HepG2 (cell line): Measurements from ENCODE around the gene MICALL2. TPM values are rescaled to one million over a fixed set of nuclear protein-coding genes. Genes with fewer than 3 reads are reported as not detected.
A peak's percentile ranks its signal among the peaks of the same experiment; 100 is the strongest.

Source experiments
- BHLHE40 ChIP-seq: IDR thresholded peaks from 2 replicates; pipeline ENCODE4 v1.6.1; 2011; ENCODE audit warnings: low read length, improper control_type of control experiment
- CCDC6 ChIP-seq: sonication (generic); formaldehyde crosslinking; IDR thresholded peaks from 2 replicates; pipeline ENCODE4 v1.8.1; 2022; ENCODE audit warnings: mild to moderate bottlenecking, missing genetic modification reagents, moderate library complexity
- DBP ChIP-seq: sonication (generic); formaldehyde crosslinking; IDR thresholded peaks from 2 replicates; pipeline ENCODE4 v1.4.0; 2020; ENCODE audit warnings: missing genetic modification reagents; ENCODE audit errors: not compliant biosample characterization
- FLYWCH1 ChIP-seq: sonication (generic); formaldehyde crosslinking; IDR thresholded peaks from 2 replicates; pipeline ENCODE4 v1.8.1; 2023; ENCODE audit warnings: mild to moderate bottlenecking, missing genetic modification reagents
- GPN1 ChIP-seq: sonication (generic); formaldehyde crosslinking; IDR thresholded peaks from 2 replicates; pipeline ENCODE4 v1.5.1; 2020; ENCODE audit warnings: missing genetic modification reagents, borderline replicate concordance
- KDM5B ChIP-seq: sonication (generic); formaldehyde crosslinking; IDR thresholded peaks from 2 replicates; pipeline ENCODE4 v1.4.0; 2020; ENCODE audit warnings: missing genetic modification reagents, mild to moderate bottlenecking, borderline replicate concordance
- MED8 ChIP-seq: sonication (generic); formaldehyde crosslinking; IDR thresholded peaks from 2 replicates; pipeline ENCODE4 v1.8.1; 2023; ENCODE audit warnings: mild to moderate bottlenecking, missing genetic modification reagents; ENCODE audit not compliant: insufficient replicate concordance
- NKX3-1 ChIP-seq: sonication (generic); formaldehyde crosslinking; IDR thresholded peaks from 2 replicates; pipeline ENCODE4 v1.5.0; 2020; ENCODE audit warnings: missing genetic modification reagents
- PAX8 ChIP-seq: sonication (generic); formaldehyde crosslinking; IDR thresholded peaks from 2 replicates; pipeline ENCODE4 v1.8.0; 2022; ENCODE audit warnings: mild to moderate bottlenecking, missing genetic modification reagents, borderline replicate concordance
- POLR2AphosphoS5 ChIP-seq: IDR thresholded peaks from 2 replicates; pipeline ENCODE4 v1.6.1; 2012; ENCODE audit warnings: low read depth, low read length
- RORA ChIP-seq: sonication (generic); formaldehyde crosslinking; IDR thresholded peaks from 2 replicates; pipeline ENCODE4 v1.5.0; 2020; ENCODE audit warnings: mild to moderate bottlenecking, missing genetic modification reagents, moderate library complexity
- SALL1 ChIP-seq: sonication (generic); formaldehyde crosslinking; IDR thresholded peaks from 2 replicates; pipeline ENCODE4 v1.8.0; 2022; ENCODE audit warnings: mild to moderate bottlenecking, missing genetic modification reagents
- TEAD3 ChIP-seq: optimal IDR thresholded peaks from 2 replicates; pipeline ENCODE3; 2016; ENCODE audit warnings: borderline replicate concordance
- TERF1 ChIP-seq: sonication (generic); formaldehyde crosslinking; IDR thresholded peaks from 2 replicates; pipeline ENCODE4 v1.8.0; 2022; ENCODE audit warnings: mild to moderate bottlenecking, missing genetic modification reagents, moderate library complexity
- ZFP90 ChIP-seq: sonication (generic); formaldehyde crosslinking; IDR thresholded peaks from 2 replicates; pipeline ENCODE4 v1.8.0; 2022; ENCODE audit warnings: missing genetic modification reagents, mild to moderate bottlenecking, inconsistent platforms, borderline replicate concordance
- ZKSCAN8 ChIP-seq: IDR thresholded peaks from 2 replicates; pipeline ENCODE4 v1.6.1; 2016; ENCODE audit warnings: borderline replicate concordance, missing genetic modification reagents, missing compliant biosample characterization
- ZNF337 ChIP-seq: sonication (generic); formaldehyde crosslinking; IDR thresholded peaks from 2 replicates; pipeline ENCODE4 v1.5.1; 2020; ENCODE audit warnings: missing genetic modification reagents, low read depth, mild to moderate bottlenecking, borderline replicate concordance
- ZNF510 ChIP-seq: sonication (generic); formaldehyde crosslinking; IDR thresholded peaks from 2 replicates; pipeline ENCODE4 v1.4.0; 2020; ENCODE audit warnings: low read depth, mild to moderate bottlenecking, missing genetic modification reagents
- ZNF563 ChIP-seq: sonication (generic); formaldehyde crosslinking; IDR thresholded peaks from 2 replicates; pipeline ENCODE4 v1.8.0; 2022; ENCODE audit warnings: mild to moderate bottlenecking, moderate library complexity, missing genetic modification reagents
- ZNF740 ChIP-seq: sonication (generic); formaldehyde crosslinking; IDR thresholded peaks from 2 replicates; pipeline ENCODE4 v1.4.0; 2020; ENCODE audit warnings: missing genetic modification reagents
- ZNF792 ChIP-seq: IDR thresholded peaks from 2 replicates; pipeline ENCODE4 v1.6.1; 2016
- polyA plus RNA-seq, 8 experiments: library from polyadenylated mRNA; depleted of rRNA in 3 of 8; stranded (reverse) in 7 of 8; unstranded in 1 of 8; fragments of >200 nt; fragmentation: Illumina TruSeq in 4 of 8; extraction: Trizol in 4 of 8; gene quantifications; 2 replicates each; pipeline versions ENCODE4 v1.2.1 to v1.2.3, GENCODE V29; 2011 to 2016; ENCODE audit warnings: low read depth in 4 of 8, missing spikeins in 1 of 8, mixed read lengths in 1 of 8; ENCODE audit not compliant: insufficient read depth in 1 of 8
- total RNA-seq, 5 experiments: library from RNA; depleted of rRNA; stranded (reverse); fragments of >200 nt; fragmentation: Illumina TruSeq; extraction: Trizol; gene quantifications; 2 replicates each; pipeline ENCODE4 v1.2.3, GENCODE V29; 2016; ENCODE audit warnings: low read depth in 1 of 5
- TF ChIP-seq, protein P1 (sequence below): sonication (generic); formaldehyde crosslinking; IDR thresholded peaks from 2 replicates; pipeline ENCODE4 v1.8.1; 2023; ENCODE audit warnings: missing genetic modification reagents, inconsistent platforms, borderline replicate concordance
- TF ChIP-seq, protein P2 (sequence below): sonication (generic); formaldehyde crosslinking; conservative IDR thresholded peaks from 2 replicates; pipeline ENCODE4 v1.4.0; 2020; ENCODE audit warnings: mild to moderate bottlenecking, missing genetic modification reagents, moderate library complexity

Gene MICALL2
- total and polyA plus RNA-seq, 2 of the 13 experiments (the other 11 are each of a cell fraction or from before 2014, with no cell fraction given): 5.8 to 12.4 TPM

DNA sequence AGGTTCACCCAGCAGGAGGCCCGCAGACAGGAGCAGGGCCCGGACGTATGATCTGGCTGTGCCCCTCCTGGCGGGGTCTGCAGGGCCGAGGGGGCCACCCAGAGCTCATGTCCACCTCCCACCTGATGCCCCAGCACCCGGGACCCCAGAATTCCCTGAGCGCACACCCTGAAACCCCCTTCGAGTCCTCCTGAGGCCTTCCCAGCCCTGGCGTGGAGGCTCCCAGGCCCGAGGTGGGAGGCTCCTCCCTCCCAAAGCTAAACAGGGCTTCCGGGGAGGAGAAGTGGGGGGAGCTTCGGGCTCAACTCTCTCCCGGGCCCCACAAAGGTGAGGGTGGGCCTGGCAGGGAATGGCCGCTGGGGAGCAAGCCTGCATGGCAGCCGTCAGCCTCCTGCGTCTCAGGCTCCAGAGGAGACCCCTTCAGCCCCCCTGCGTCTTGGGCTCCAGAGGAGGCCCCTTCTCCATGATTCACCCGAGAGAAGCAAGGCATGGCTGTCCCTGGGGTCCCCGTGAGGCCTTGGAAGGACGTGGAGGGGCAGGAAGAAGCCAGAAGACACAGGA, 30.2 kb downstream of the MICALL2 start (continued):
- no peak for TF ChIP-seq NKX3-1 (CRISPR knock-in tag)
- no peak for TF ChIP-seq ZNF337 (CRISPR knock-in tag)
- TF ChIP-seq CCDC6 (CRISPR knock-in tag): no peak
- TF ChIP-seq ZNF740 (CRISPR knock-in tag): peak; percentile 72; the same call in 1 of the 2 replicates
- no peak for TF ChIP-seq ZNF563 (CRISPR knock-in tag)
- TF ChIP-seq FLYWCH1 (CRISPR knock-in tag): no peak
- TF ChIP-seq TEAD3 (CRISPR knock-in tag): no peak
- TF ChIP-seq MED8 (CRISPR knock-in tag): no peak
- TF ChIP-seq TERF1 (CRISPR knock-in tag): no peak
- TF ChIP-seq, protein P1, sequence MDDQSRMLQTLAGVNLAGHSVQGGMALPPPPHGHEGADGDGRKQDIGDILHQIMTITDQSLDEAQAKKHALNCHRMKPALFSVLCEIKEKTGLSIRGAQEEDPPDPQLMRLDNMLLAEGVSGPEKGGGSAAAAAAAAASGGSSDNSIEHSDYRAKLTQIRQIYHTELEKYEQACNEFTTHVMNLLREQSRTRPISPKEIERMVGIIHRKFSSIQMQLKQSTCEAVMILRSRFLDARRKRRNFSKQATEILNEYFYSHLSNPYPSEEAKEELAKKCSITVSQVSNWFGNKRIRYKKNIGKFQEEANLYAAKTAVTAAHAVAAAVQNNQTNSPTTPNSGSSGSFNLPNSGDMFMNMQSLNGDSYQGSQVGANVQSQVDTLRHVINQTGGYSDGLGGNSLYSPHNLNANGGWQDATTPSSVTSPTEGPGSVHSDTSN (CRISPR knock-in tag): no peak
- TF ChIP-seq BHLHE40: no peak
- TF ChIP-seq, protein P2, sequence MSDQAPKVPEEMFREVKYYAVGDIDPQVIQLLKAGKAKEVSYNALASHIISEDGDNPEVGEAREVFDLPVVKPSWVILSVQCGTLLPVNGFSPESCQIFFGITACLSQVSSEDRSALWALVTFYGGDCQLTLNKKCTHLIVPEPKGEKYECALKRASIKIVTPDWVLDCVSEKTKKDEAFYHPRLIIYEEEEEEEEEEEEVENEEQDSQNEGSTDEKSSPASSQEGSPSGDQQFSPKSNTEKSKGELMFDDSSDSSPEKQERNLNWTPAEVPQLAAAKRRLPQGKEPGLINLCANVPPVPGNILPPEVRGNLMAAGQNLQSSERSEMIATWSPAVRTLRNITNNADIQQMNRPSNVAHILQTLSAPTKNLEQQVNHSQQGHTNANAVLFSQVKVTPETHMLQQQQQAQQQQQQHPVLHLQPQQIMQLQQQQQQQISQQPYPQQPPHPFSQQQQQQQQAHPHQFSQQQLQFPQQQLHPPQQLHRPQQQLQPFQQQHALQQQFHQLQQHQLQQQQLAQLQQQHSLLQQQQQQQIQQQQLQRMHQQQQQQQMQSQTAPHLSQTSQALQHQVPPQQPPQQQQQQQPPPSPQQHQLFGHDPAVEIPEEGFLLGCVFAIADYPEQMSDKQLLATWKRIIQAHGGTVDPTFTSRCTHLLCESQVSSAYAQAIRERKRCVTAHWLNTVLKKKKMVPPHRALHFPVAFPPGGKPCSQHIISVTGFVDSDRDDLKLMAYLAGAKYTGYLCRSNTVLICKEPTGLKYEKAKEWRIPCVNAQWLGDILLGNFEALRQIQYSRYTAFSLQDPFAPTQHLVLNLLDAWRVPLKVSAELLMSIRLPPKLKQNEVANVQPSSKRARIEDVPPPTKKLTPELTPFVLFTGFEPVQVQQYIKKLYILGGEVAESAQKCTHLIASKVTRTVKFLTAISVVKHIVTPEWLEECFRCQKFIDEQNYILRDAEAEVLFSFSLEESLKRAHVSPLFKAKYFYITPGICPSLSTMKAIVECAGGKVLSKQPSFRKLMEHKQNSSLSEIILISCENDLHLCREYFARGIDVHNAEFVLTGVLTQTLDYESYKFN (CRISPR knock-in tag): 0 out of 2 replicates have a peak, but pooled peaks have one; percentile 13
- peak; percentile 53; the same call in 1 of the 2 replicates for TF ChIP-seq SALL1 (CRISPR knock-in tag)
- no peak for TF ChIP-seq ZNF510 (CRISPR knock-in tag)
- no peak for TF ChIP-seq KDM5B
- no peak for TF ChIP-seq ZKSCAN8 (CRISPR knock-in tag)
- TF ChIP-seq POLR2AphosphoS5: peak; percentile 58
- no peak for TF ChIP-seq RORA (CRISPR knock-in tag)
- TF ChIP-seq GPN1: no peak
- TF ChIP-seq ZNF792 (CRISPR knock-in tag): no peak
- TF ChIP-seq PAX8 (CRISPR knock-in tag): no peak
- peak; percentile 41 for TF ChIP-seq DBP
- peak; percentile 87 for TF ChIP-seq ZFP90 (CRISPR knock-in tag)
